HG02642 (cell line): ENCODE results near the gene SOX11.

Experiments used
- ATAC-seq: cut with Tn5 transposase; IDR thresholded peaks from one replicate; pipeline ENCODE4 v1.9.1; 2021; ENCODE audit warnings: mild to moderate bottlenecking; ENCODE audit not compliant: unreplicated experiment, poor library complexity

The SOX11 gene

GRCh38 chr2:5691221-5691984 is 781 bp upstream of the SOX11 start:
- ATAC-seq, result no peak

GRCh38 chr2:5692561-5693286 is 540 bp downstream of the SOX11 start:
- no peak for ATAC-seq

GRCh38 chr2:5693287-5694201 is 1.4 kb downstream of the SOX11 start:
- no peak for ATAC-seq

GRCh38 chr2:5694306-5694705 is 2.1 kb downstream of the SOX11 start:
- ATAC-seq, result no peak

DNA sequence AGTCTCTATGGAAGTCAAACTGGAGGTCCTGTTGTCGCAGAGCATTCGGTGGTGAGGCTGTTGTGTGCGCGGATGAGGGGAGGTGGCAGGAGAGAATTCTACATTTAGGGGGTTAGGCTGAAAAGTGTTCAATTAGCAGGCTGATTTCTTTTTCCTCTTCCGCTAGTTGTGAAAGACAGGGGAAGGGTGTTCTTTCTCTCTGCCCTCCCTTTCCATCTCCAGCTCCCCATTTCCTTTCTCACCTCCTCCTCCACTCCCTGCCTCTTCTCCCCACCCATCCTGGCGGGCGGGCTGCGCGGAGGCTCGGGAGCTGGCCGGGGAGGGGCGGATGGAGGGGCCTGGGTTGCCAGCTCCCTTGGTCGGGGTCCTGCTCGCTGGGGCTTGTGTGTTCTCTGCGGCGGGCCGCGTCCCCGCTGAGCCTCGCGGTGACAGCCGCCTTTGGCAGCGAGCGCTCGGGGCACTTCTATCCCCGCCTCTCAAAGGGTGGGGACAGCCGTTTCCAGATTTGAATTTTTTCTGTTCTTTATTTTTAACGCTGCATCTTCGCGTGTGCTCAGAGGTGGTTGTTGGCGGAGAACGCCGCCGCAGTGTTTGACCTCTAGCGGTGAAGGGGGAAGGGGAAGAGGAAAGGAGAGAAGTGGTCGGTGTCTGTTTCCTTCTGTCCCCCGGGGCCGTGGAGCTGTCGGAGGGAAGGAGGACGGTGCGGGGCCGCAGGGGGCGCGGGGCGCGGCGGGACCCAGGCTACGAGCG is 3.6 kb downstream of the SOX11 start:
- no peak for ATAC-seq

DNA sequence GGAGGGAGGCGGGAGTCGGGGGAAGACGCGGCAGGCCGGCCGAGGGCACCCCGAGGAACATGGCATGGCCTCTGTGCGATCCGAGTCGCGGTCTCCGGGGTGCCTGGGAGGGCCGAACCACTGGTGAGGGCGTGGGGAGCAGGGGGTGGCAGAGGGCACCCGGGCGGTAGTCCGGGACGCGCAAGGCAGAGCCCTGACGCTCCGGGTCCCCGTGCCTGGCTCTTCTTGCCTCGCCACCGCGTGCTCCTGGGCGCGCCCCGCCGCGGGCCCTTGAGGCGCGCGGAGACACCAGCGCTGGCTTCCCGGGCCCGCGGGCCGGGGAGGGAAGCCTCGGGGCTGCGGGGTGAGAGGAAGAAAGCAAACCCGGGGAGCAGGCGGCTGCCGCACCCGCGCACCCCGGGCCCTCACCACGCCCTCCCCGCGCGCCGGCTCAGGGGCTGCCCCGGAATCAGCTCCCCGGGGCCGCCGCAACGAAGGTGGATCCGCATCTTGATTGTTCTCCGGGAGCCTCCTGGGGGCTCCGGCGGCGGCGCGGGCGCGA is 4.3 kb downstream of the SOX11 start:
- no peak for ATAC-seq

- no peak for ATAC-seq
Observed at GRCh38 chr2:5696945-5697521, 4.8 kb downstream of the SOX11 start.

DNA sequence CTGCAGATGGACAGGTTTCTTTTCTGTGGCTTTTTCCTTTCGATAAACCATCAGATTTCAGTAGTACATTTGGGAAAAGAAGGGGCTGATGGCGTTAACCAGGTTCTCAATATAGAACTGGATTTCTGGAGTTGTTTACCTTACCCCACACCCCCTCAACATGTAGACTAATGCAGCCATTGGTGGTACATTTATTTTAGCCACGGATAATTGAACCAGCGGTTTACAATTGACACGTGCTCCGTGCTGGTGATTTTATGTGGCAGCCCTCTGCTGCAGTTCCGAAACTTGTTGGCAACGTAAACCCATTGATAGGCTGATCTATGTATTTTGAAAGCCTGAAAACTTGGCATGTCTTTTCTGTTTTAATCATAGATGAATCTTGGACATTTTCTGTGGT is 5.4 kb downstream of the SOX11 start:
- no peak for ATAC-seq

DNA sequence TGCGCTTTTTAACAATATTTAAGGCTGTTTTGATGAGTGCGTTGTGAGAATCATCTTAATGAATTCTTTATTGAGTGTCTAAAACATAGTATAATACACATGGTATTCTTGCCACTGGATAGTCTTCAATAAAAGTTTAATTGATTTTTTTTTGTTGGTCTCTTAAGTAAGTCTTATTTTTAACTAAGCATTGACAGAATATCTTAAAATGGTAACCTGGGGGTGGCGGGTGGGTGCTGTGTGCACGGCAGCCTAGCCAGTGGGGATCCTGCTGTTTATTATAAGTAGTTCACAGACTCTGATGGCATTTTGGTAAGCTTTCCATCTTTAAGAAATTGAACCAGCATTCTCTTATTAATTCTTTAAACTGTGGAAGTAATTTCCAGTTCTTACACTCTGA is 6.0 kb downstream of the SOX11 start:
- ATAC-seq, result no peak

- ATAC-seq, result no peak
Observed at GRCh38 chr2:5699963-5700362, 7.8 kb downstream of the SOX11 start.

- ATAC-seq, result no peak
Observed at GRCh38 chr2:5700551-5700950, 8.4 kb downstream of the SOX11 start.

GRCh38 chr2:5701266-5701665 is 9.1 kb downstream of the SOX11 start:
- ATAC-seq, result no peak

- no peak for ATAC-seq
Observed at GRCh38 chr2:5703166-5703565, 11.0 kb downstream of the SOX11 start.

GRCh38 chr2:5705490-5705889 is 13.3 kb downstream of the SOX11 start:
- ATAC-seq, result no peak

DNA sequence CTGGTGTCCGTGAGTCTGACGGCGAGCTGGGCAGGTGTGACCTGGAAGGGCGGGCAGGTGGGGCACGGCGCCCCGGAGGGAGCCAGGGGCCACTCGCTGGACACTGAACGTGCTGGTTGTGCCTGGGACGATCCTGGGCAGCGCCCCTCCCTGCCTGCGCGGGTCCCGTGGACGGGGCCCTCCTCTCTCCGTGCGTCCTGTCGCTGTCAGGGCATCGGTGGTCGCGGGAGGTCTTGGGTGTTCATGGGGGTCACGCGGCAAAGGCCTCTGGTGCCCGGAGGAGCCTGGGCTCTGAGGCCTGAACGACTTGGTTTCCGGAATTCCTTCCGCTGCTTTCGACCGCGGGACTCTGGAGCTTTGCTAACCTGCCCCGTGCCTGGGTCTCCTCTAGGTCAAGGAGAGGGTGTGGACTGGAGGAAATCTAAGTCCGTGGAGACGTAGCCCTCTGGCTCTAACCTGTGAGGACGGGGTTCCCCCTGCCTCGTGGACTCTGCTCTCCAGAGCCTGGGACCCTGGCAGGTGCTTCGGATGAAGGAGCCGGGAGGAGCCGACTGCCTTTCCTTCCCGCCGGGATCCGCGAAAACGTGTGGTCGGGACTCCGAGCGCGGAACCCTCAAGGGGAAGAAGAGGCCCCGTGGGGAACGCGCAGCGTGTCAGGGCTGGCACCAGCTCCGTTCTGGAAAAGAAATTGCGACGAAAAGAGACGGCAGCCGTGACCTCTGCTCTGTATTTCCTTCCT is 14.7 kb downstream of the SOX11 start:
- no peak for ATAC-seq

- no peak for ATAC-seq
Observed at GRCh38 chr2:5710615-5711014, 18.4 kb downstream of the SOX11 start.

GRCh38 chr2:5713101-5713500 is 20.9 kb downstream of the SOX11 start:
- no peak for ATAC-seq

DNA sequence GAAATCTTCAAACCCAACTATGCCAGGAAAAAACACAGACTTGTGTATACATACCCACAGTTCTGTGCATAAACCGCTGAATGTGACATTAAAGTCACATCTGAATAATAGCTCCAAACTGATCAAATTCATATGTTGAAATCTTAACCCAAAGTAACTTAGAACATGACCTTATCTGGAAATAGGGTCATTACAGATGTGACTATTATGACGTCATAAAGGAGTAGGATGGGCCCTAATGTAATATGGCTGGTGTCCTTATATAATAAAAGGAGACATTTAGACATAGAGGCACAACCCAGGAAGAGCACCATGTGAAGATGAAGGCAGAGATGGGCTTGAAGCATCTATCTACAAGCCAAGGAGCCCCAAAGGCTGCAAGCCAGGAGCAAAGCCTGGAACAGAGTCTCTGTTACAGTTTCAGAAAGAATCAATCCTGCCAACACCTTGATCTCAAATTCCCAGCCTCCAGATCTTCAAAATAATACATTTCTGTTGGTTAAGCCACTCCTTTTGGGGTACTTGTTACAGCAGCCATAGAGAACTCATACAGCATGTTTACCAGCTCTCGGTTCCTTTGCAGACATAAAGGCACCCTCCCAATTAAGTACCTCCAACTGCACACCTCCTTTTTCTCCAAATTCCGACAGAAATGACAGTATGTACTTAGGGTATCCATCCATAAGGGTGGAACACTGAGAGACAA is 27.6 kb downstream of the SOX11 start:
- no peak for ATAC-seq
